ENCODE data around the gene NELFB.
A peak's percentile ranks its signal among the peaks of the same experiment; 100 is the strongest.

Gene NELFB

DNA sequence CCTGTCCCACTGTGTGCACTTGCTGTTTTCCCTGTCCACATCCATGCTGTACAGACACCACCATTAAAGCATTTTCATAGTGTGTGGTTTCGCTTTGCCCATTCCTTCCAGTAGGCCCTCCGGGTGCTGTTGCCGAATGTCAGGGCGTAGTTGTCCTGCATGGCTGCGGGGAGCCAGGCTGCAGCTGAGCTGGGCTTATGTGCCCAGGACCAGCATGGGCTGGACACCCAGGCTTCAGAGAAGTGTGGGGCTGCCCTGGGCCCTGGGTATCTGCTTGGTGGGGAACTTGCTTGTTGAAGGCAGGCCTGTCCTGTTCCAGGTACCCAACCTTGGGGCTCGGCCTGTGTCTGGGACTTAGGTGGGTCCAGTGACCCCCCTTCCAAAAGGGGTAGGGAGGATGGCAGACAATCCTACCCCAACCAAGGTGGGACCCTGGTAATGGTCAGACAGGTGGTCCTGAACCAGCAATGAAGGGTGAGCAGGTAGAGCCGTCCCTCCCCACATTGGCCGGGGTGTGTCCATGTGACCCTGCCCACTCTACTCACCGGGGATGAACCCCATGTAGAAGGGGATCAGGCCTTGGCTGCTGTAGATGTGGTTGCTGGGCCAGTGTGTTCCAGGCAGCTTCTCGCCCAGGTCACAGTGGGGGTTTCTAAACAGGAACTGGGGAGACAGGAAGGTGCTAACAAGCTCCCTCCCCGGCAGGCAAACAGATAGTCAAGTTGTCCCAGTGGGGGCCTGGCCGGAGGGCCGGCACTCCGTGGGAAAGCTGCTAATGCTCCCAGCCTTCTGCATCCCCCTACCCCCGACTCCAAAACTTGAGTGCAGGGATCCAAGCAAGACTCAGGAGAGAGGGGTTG, 11.3 kb upstream of the NELFB start:
- no peak for DNase-seq (ENCODE audit: low read depth)
- TF ChIP-seq CTCF (conservative IDR thresholded peaks at IDR 0.05; ENCODE audit: low read depth, low read length) = no peak
- H3K4me3 ChIP-seq (ENCODE audit: low read length) = no peak overlapping the region

DNA sequence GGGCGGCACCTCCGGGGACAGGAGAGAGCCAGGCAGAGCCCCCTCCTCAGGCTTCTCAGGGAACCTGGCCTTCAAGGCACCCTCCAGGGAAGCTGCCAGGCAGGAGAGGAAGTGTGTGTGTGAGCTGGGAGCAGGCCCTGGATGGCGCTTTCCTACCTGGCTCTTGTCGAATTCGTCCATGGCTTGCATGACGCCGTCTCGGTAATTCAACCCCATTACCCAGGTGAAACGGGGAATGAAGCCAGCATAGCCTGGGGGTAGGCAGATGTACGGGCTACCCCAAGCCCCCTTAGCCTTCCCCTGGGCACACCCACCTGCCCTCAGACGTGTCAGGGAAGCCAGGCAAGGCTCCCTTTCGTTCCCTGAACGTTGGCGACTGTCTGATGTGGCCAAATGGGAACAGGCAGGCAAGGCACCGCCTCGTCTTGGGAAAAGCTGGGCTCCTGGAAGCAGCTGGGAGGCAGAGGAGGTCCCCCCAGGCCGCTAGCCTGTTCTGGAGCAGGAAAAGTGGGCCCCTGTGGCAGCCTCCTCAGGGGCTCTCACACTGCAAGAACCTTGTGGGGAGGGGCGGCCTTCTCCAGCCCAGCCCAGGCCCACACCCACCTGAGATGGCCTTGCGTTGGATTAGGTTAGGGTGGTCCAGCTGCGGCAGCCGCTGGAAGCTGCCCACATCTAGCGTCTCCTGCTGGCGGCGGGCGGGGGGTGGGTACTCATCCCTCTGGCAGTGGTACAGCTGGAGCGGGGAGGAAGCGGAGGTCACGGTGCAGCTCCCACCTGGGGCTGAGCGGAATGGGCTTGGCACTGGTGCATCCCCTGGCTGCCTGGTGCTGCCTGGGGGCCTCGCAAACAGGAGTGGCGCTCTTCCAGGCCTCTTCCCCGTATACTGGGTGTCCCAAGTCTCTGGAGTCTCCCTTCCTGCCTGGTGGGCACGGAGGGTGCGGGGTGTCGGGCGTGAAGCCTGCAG, 10.4 kb upstream of the NELFB start:
- DNase-seq (ENCODE audit: low read depth) = no peak
- TF ChIP-seq CTCF (conservative IDR thresholded peaks at IDR 0.05; ENCODE audit: low read depth, low read length) = peak; percentile 3
- H3K4me3 ChIP-seq (ENCODE audit: low read length) = no peak overlapping the region

DNA sequence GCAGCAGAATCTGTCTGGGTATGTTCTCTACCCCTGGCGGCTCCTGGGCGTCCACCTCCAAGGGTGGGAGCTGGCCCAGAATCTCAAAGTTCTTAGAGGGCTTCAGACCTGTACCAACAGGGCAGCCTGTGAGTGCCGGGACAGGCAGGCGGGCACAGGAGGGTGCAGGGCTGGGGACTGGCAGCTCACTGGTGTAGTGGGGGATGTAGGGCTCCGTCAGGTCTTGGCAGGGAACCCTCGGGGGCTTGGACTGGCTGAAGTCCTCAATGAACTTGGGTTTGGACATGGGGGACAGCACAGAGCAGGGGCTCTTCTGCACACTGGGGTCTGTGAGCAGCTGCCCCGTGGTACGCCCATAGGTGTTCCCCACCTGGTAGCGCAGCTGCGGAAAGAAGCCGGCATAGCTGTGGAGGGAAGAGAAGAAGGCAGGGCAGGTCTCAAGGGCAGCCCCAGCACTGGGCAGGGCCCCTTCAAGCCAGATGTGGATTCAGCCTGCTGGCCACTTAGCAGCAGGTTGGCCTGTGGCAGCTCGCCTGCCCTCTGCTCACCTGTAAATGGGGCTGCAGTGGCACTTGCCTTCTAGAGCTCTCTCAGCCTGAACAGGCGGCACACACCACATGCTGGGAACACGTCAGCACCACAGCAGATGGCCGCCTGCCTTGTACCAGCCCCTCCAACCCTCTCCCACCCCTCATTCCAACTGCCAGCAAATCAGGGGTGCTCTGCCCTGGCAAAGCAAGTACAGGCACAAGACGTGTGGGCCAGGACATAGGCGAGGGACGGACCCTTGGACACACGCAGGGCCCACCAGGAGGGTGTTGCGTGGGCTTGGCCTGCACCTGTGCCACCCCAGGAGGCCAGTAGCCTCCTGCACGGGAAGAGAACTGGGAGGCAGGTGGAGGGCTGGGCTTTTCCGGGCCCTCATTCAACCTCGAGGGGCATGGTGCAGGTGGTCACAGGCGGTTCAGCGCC, 9.4 kb upstream of the NELFB start:
- no peak overlapping the region for H3K4me3 ChIP-seq (ENCODE audit: low read length)
- no peak for TF ChIP-seq CTCF (conservative IDR thresholded peaks at IDR 0.05; ENCODE audit: low read depth, low read length)
- DNase-seq (ENCODE audit: low read depth) = no peak

DNA sequence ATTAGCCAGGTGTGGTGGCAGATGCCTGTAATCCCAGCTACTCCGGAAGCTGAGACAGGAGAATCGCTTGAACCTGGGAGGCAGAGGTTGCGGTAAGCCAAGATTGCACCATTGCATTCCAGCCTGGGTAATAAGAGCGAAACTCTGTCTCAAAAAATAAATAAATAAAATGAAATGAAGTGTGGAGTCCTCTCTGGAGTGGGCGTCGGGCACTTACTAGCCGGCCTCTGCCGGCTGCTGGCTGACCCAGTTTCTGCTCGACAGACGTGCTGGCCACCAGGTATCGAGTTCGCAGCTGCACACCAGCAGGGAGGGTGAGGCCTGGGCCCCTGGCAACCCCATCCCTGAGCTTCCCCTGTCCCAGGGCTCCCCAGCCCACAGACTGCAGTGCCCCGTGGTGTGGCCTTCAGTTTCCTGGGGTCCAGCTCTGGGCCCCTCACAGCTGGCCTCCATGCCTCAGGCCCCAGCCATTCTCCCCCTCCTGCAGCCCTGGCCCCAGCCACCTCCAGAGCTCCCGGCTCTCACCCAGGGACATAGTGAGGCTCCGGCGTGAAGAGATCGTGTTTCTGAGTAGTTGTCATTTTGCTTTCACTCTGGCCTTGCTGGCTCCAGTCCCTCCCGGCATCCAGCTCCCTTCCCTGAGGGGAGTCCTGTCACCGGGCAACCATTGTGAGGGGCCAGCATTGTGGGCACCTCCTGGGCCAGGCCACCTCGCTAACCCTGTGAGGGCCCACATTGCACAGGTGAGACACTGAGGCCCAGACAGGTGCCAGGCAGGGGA, 7.8 kb upstream of the NELFB start:
- no peak for TF ChIP-seq CTCF (conservative IDR thresholded peaks at IDR 0.05; ENCODE audit: low read depth, low read length)
- H3K4me3 ChIP-seq (ENCODE audit: low read length) = no peak overlapping the region
- no peak for DNase-seq (ENCODE audit: low read depth)

DNA sequence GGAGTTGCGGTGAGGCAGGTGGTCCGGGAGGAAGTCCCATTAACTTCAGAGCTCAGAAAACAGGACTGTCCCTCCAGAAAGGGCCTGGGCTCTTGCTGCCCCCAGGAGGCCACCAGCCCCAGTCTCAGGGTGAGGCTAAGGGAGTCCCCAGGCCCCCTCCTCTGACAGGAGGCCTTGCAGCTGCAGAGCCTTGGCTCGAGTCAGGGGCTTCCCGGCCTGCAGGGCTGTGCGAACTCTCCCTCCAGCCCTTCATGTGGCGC, 7.3 kb upstream of the NELFB start:
- DNase-seq (ENCODE audit: low read depth) = no peak
- no peak overlapping the region for H3K4me3 ChIP-seq (ENCODE audit: low read length)
- TF ChIP-seq CTCF (conservative IDR thresholded peaks at IDR 0.05; ENCODE audit: low read depth, low read length) = no peak
